ENCODE data around the gene POLR2H. TPM values are rescaled to one million over a fixed set of nuclear protein-coding genes. Genes with fewer than 3 reads are reported as not detected.

Gene POLR2H
- total and polyA plus RNA-seq, 9 donors, result 47.3 to 86.9 (median 60.6) TPM

DNA sequence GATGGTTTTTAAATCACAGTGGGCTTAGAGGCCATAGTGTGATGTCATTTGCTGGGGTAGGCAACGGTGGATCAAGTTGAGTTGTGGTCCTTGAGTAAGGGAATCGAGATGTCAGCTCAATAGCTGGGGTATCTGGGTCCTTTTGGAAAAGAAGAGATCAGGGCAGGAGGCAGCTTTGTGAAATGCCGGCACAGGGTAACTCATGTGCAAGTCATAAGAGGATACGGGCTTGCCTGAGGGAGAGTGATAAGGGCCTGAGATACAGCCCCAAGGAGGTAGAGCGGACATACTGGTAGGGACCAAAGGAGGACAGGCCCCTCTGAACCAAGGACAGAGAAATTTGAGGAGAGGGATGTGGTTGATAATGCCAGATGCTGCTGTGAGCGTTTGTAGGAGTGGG lies 28.3 kb upstream of the POLR2H start:
- H3K36me3 ChIP-seq, result no peaks in the 10 kb centered on the region
- peaks cover 12% of the 10 kb centered on the region for H3K4me1 ChIP-seq (ENCODE audit: insufficient read depth)

GRCh38 chr3:184333700-184334099 lies 27.8 kb upstream of the POLR2H start:
- no peak for TF ChIP-seq POLR2A (IDR thresholded peaks at IDR 0.05)
- no peak for TF ChIP-seq CTCF (IDR thresholded peaks at IDR 0.05)
- no peak for TF ChIP-seq EP300 (IDR thresholded peaks at IDR 0.05)
- Histone ChIP-seq H3K36me3 (no peaks in the 10 kb centered on the region), H3K27me3 (no peaks in the 10 kb centered on the region), H3K27ac (no peak overlapping the region), H3K4me1 (ENCODE audit: insufficient read depth) (peaks cover 16% of the 10 kb centered on the region), H3K9me3 (no peaks in the 10 kb centered on the region), H3K4me3 (no peak overlapping the region)
- DNase-seq, result no peak
- 20 to 34% (median 33%) methylated on average over 2 to 3 of the region's 3 CpGs for WGBS, 3 donors
- intact Hi-C loops (cut with DNase I), result no loop called here

More for the DNA sequence above, 28.3 kb upstream of the POLR2H start:
- Histone ChIP-seq H3K27ac (no peak overlapping the region), H3K4me3 (no peak overlapping the region), H3K9me3 (no peaks in the 10 kb centered on the region), H3K27me3 (no peaks in the 10 kb centered on the region)
- 27 to 52% (median 35%) methylated on average over 6 of the region's 6 CpGs for WGBS, 3 donors
- no peak for DNase-seq
- intact Hi-C loops (cut with DNase I), result no loop called here
- TF ChIP-seq POLR2A (IDR thresholded peaks at IDR 0.05), result no peak

DNA sequence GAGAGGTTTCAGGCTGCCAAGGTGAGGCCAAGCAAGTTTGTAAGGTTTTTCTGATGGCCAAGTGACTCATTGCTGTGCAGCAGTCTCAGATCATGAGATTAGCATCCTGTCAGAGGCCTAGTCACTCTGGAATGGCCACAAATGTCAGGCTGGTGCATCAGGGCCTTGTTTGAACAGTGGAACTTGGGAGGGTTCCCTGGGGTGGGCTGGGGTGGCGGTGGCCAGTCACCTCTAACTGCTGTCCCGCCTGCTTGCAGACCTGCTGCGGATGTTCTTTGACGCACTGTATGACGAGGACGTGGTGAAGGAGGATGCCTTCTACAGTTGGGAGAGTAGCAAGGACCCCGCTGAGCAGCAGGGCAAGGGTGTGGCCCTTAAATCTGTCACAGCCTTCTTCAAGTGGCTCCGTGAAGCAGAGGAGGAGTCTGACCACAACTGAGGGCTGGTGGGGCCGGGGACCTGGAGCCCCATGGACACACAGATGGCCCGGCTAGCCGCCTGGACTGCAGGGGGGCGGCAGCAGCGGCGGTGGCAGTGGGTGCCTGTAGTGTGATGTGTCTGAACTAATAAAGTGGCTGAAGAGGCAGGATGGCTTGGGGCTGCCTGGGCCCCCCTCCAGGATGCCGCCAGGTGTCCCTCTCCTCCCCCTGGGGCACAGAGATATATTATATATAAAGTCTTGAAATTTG lies 26.9 kb upstream of the POLR2H start:
- H3K36me3 ChIP-seq, result no peaks in the 10 kb centered on the region

DNA sequence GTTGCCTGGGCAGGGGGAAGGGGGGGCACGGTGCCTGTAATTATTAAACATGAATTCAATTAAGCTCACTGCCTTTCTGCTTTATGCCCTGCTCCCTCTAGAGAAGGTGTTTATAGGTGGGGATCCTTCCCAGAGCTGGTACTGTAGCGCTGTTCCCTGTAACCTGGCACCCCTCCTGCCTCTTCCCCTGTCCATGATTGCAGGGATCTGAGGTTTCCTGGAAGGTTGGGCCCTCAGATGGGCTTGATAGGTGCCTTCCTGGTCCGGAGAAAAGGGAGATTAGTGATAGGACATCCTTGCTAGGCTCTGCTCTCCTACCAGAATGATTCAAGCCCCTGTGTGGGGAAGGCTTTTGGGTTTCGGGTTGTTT lies 26.2 kb upstream of the POLR2H start:
- intact Hi-C loops (cut with DNase I), result no loop called here
- Histone ChIP-seq H3K27me3 (no peaks in the 10 kb centered on the region), H3K9me3 (no peaks in the 10 kb centered on the region), H3K27ac (peak overlapping the region; percentile 93 to 95), H3K4me3 (no peak overlapping the region), H3K4me1 (ENCODE audit: insufficient read depth) (peaks cover 20% of the 10 kb centered on the region), H3K36me3 (no peaks in the 10 kb centered on the region)
- TF ChIP-seq CTCF (IDR thresholded peaks at IDR 0.05) (no peak), EP300 (IDR thresholded peaks at IDR 0.05) (no peak), POLR2A (IDR thresholded peaks at IDR 0.05) (no peak)
- no peak for DNase-seq
- WGBS, 3 donors, result 37 to 47% (median 39%) methylated on average over 4 of the region's 4 CpGs

More for the DNA sequence above, 26.9 kb upstream of the POLR2H start:
- Histone ChIP-seq H3K4me3 (no peak overlapping the region), H3K9me3 (no peaks in the 10 kb centered on the region), H3K4me1 (ENCODE audit: insufficient read depth) (peaks cover 20% of the 10 kb centered on the region), H3K27ac (peak overlapping the region; percentile 93 to 95), H3K27me3 (no peaks in the 10 kb centered on the region)
- intact Hi-C loops (cut with DNase I), result no loop called here
- no peak for DNase-seq
- 76% methylated on average over 15 of the region's 15 CpGs for WGBS, 3 donors
- TF ChIP-seq CTCF (IDR thresholded peaks at IDR 0.05) (no peak), EP300 (IDR thresholded peaks at IDR 0.05) (no peak)

Measured in ovary (tissue), 9 donors.